ENCODE measurements around the gene RRAGA. TPM values are rescaled to one million over a fixed set of nuclear protein-coding genes. Genes with fewer than 3 reads are reported as not detected.
"Not testable (repeated sequence)": the region's sequence is repeated elsewhere in the genome, so short reads cannot be mapped to it uniquely, and the experiment has no call there.

The RRAGA gene
- total RNA-seq, result 43.1 and 43.4 TPM in 2 replicates

- intact Hi-C loops (cut with micrococcal nuclease), result loop anchor here (1.0 to 5.0 kb wide), 9 partner anchors 53 to 1983 kb away; partner anchors contain the start of genes DENND4C, HACD4, HAUS6 and PLIN2
Measured at GRCh38 chr9:19048966-19049916, at the start of gene RRAGA. TSS of gene RRAGA (plus strand) at chr9:19049427. CDS start at chr9:19049660, 233 bp downstream.

- intact Hi-C loops (cut with micrococcal nuclease), result no loop called here
Measured at GRCh38 chr9:19000133-19000532, 49.1 kb upstream of the RRAGA start.

GRCh38 chr9:19009391-19009965 is 39.7 kb upstream of the RRAGA start:
- intact Hi-C loops (cut with micrococcal nuclease), result no loop called here

GRCh38 chr9:19018201-19018600 is 31.0 kb upstream of the RRAGA start:
- intact Hi-C loops (cut with micrococcal nuclease), result no loop called here

- intact Hi-C loops (cut with micrococcal nuclease), result no loop called here
Measured at GRCh38 chr9:19020886-19021455, 28.3 kb upstream of the RRAGA start.

GRCh38 chr9:19021649-19022048 is 27.6 kb upstream of the RRAGA start:
- intact Hi-C loops (cut with micrococcal nuclease), result not testable (repeated sequence)

- intact Hi-C loops (cut with micrococcal nuclease), result no loop called here
Measured at GRCh38 chr9:19022206-19022605, 27.0 kb upstream of the RRAGA start.

- intact Hi-C loops (cut with micrococcal nuclease), result no loop called here
Measured at GRCh38 chr9:19023078-19023477, 26.1 kb upstream of the RRAGA start.

- intact Hi-C loops (cut with micrococcal nuclease), result no loop called here
Measured at GRCh38 chr9:19026375-19026774, 22.9 kb upstream of the RRAGA start.

GRCh38 chr9:19027825-19028224 is 21.4 kb upstream of the RRAGA start:
- intact Hi-C loops (cut with micrococcal nuclease), result no loop called here

GRCh38 chr9:19028835-19029451 is 20.3 kb upstream of the RRAGA start:
- intact Hi-C loops (cut with micrococcal nuclease), result loop anchor here (1.0 kb wide), 1 partner anchor 774 kb away; no protein-coding TSS in a partner anchor

GRCh38 chr9:19030899-19031298 is 18.3 kb upstream of the RRAGA start:
- intact Hi-C loops (cut with micrococcal nuclease), result no loop called here

- intact Hi-C loops (cut with micrococcal nuclease), result no loop called here
Measured at GRCh38 chr9:19032406-19032805, 16.8 kb upstream of the RRAGA start.

- intact Hi-C loops (cut with micrococcal nuclease), result no loop called here
Measured at GRCh38 chr9:19033015-19033414, 16.2 kb upstream of the RRAGA start, which contains the start of gene SAXO1. TSS of gene SAXO1 (minus strand) at chr9:19033209. CDS start at chr9:19032908, 301 bp downstream.

- intact Hi-C loops (cut with micrococcal nuclease), result no loop called here
Measured at GRCh38 chr9:19036611-19037010, 12.6 kb upstream of the RRAGA start.

GRCh38 chr9:19049917-19050636 is 850 bp downstream of the RRAGA start:
- intact Hi-C loops (cut with micrococcal nuclease), result loop anchor here (1.0 to 5.0 kb wide), 9 partner anchors 52 to 1982 kb away; partner anchors contain the start of genes DENND4C, HACD4, HAUS6 and PLIN2

- intact Hi-C loops (cut with micrococcal nuclease), result no loop called here
Measured at GRCh38 chr9:19050637-19051591, 1.7 kb downstream of the RRAGA start.

GRCh38 chr9:19057033-19057432 is 7.8 kb downstream of the RRAGA start:
- intact Hi-C loops (cut with micrococcal nuclease), result no loop called here

GRCh38 chr9:19074229-19074628 is 25.0 kb downstream of the RRAGA start:
- intact Hi-C loops (cut with micrococcal nuclease), result no loop called here

- intact Hi-C loops (cut with micrococcal nuclease), result no loop called here
Measured at GRCh38 chr9:19074836-19075235, 25.6 kb downstream of the RRAGA start.

All from T-helper 2 cell treated with Interferon-gamma antibody and Interleukin-4, amounts not matched to agents 100 ng/mL and 5 ng/mL, for 36 hours (primary cell).